Islet precursor cell (in vitro differentiated cells): ENCODE results near the gene PTPN4.
A peak's percentile ranks its signal among the peaks of the same experiment; 100 is the strongest.

Experiments used
- DNase-seq: peaks from one replicate; pipeline ENCODE4 v3.0.0-alpha.2; 2018

Gene PTPN4

GRCh38 chr2:120028795-120029194, 269.1 kb downstream of the PTPN4 start:
- DNase-seq, result no peak

GRCh38 chr2:120029672-120030640, 270.2 kb downstream of the PTPN4 start:
- DNase-seq, result peak; percentile 79

GRCh38 chr2:120032297-120032696, 272.6 kb downstream of the PTPN4 start:
- no peak for DNase-seq
